ENCODE measurements around the gene COL9A3.

DNA sequence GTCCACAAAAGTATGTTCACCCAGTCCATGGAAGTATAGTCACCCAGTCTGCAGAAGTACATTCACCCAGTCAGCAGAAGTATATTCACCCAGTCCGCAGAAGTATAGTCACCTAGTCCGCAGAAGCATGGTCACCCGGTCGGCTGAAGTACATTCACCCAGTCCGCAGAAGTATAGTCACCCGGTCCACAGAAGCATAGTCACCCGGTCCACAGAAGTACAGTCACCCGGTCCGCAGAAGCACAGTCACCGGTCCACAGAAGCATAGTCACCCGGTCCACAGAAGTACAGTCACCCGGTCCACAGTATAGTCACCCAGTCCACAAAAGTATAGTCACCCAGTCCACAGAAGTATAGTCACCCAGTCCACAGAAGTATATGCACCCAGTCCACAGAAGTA is 36.0 kb downstream of the COL9A3 start:
- TF ChIP-seq EP300 (IDR thresholded peaks at IDR 0.05; ENCODE audit: low read depth) (no peak), CTCF (IDR thresholded peaks at IDR 0.05) (no peak), POLR2A (IDR thresholded peaks at IDR 0.05) (no peak), POLR2AphosphoS5 (IDR thresholded peaks at IDR 0.05) (no peak)

Measured in transverse colon (tissue), 4 donors.